Sciatic nerve (tissue), 2 donors: ENCODE data around the gene MAL. TPM values are rescaled to one million over a fixed set of nuclear protein-coding genes. Genes with fewer than 3 reads are reported as not detected.
A peak's percentile ranks its signal among the peaks of the same experiment; 100 is the strongest.
"Not testable (repeated sequence)": the region's sequence is repeated elsewhere in the genome, so short reads cannot be mapped to it uniquely, and the experiment has no call there.

ENCODE experiments used
- ATAC-seq: fragments of 200-7000 bp; cut with Tn5 transposase; one replicate; pipeline ENCODE4 v1.9.1; 2020; ENCODE audit warnings: mild to moderate bottlenecking, moderate library complexity
- DNase-seq: peaks from one replicate; pipeline ENCODE4 v3.0.0-alpha.2; 2020; ENCODE audit warnings: low spot score
- intact Hi-C: fragments of 100-400 bp; cut with DNase I; formaldehyde crosslinking; loops from one replicate; pipeline ENCODE4 v1.14.2; 2022
- total RNA-seq: library from RNA; stranded (reverse); fragmentation: NEBNext Ultra II Directional; extraction: Animal tissue kit (Norgen Biotek cat#: 25700); gene quantifications from one replicate; pipeline ENCODE4 v1.2.1, GENCODE V29; 2021
- donor health status: DM: no; HTN: no; CAD: no.
- donor health status: DM: no; HTN: no; CAD: no.

MAL gene
- total RNA-seq, 1 donor from 2014 or later: 241 TPM

DNA sequence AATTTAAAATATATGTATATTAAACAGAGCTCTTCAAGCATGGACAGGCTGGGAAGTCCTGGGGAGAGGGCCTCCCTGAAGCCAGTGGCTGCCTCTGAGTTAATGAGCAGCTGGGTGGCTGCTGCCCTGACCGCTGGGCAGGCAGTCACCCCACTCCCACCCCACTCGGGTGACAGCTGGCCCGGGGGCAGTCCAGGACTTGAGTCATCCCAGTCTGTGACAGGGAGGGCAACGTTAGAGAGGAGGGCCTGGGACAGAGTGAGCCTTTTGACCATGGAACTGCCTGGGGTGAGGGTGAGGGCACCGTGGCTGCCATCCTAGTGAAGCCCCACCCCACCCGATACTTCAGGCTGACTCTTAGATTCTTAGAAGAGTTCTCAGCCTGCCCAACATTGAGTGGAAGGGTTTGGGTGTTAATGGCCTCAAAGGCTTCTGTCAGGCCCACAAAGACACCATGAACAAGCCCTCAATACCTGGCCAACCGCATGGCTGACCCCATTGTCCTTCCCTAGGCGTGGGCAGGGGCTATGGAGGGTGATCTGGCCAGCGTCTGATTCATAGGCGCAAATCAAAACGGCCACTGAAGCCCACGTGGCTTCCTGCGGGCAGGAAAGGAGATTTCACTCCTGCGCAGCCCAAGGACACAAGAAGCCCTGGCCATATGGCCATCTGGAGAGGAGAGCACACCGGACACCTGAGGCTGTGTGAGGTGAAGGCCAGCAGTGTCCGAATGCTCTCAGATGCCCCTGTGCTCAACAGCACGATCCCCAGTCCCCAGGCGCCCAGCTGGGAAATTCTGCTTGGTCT lies 48.6 kb downstream of the MAL start:
- ATAC-seq (no peak), DNase-seq (no peak)
- intact Hi-C loops: loop anchor here (10.0 kb wide), 1 partner anchor 49 kb away; the partner anchor contains the start of gene MAL

DNA sequence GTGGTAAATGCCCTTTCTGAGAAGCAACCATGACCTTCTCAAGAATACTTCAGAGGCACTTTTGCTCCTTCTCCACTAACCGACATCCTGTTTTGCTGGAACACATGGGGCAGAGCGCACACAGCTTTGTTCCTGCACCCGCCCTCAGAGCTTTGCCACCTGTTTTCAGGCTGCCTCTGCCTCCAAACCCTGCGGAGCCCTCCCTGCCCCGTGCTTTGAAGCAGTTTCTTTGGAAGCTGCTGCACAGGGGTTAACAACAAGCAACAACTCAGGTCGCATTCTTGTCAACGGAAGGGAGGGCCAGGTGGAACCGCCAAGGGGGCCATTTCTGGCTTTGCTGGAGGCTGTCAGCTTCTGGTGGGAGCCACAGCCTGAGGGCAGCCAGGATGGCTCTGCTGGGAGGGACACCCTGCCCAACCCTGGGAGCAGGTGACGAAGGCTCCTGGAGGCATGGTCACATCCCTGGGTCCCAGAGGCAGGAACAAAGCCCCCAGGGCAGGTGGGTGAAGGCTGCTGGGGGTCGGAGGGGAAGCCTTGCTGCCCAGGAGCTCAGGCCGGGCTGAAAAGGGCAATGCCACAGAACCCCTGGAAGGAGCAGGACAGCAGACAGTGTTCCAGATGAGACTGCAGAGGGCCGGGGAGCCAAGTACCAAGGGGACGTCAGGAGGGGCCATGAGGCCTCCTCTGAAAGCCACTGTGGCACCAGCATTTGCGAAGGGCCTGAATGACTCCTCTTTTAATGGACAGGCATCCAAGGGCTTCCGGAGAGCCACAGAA lies 49.3 kb downstream of the MAL start:
- intact Hi-C loops: loop anchor here (10.0 kb wide), 1 partner anchor 50 kb away; the partner anchor contains the start of gene MAL
- DNase-seq (no peak), ATAC-seq (no peak)

DNA sequence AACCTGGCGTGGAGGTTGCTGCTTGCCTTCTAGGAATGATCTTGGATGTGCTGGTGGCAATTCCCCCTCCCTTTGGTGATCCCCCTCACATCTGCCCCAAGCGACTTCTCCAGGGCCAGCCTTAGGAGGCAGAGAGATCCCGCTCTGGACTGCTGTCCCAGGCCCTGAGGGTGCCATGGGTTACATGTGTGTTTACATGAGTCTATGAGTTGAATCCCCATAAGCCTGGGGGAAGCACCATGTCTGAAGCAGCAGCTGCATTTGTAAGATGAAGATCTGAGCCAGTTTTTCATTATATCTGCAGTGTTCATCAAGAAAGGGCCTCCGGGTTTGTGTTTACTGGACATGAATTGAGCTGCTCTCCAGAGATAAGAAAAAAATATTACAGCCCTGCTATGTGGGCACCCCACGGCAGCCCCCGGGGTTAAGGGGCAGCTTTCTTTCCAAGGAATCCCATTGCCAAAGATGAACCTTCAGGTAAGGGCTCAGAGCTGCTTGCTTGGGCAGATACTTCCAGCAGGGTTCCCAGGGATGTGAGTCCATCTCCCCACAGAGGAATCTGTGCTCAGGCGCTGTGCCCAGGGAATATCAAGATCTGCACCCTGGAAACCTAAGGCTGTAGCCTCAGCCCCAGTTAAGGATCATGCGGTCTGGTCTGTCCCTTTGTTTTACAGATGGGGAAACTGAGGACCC lies 50.1 kb downstream of the MAL start:
- intact Hi-C loops: loop anchor here (10.0 kb wide), 1 partner anchor 51 kb away; the partner anchor contains the start of gene MAL
- no peak for ATAC-seq
- no peak for DNase-seq

DNA sequence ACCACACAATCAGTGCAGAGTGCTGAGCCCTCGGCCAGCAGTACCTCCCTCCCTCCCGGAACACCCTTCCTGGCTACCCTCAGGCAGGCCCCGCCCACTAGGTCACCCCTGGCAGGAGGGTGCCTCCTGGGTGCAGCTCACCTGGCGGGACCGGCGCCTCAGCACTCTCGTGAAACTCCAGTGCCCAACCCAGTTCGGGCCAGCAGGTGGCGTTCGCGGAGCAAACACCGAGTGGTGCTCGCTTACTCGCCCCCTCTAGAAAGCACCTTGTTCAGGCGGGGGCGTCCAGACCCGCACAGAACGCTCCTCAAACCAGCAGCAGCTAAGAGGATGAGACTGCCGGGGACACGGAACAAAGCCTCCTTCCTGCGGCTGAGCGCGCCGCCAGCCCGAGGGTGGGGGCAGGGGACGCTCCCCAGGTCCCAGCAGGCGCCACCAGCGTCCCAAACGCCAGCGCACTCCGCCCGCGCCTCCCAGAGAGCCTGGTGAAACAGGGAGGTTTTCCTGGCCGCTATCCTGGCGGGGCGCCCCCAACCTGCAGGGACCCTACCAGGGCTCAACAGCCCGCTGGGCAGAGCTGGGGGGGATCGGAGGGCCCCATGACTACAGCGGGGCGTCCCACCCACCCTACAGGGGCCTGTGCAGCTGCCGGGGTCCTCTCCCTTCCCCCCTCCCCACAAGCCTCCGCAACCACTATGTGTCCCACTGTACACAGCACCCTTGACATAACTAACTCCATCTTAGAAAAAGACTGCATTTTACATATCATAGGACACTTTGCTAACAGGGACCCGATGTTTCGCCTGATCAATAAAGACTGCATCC lies 51.4 kb downstream of the MAL start:
- DNase-seq (peak; percentile 86), ATAC-seq (peak; percentile 76)
- intact Hi-C loops: loop anchor here (10.0 kb wide), 1 partner anchor 52 kb away; the partner anchor contains the start of gene MAL

DNA sequence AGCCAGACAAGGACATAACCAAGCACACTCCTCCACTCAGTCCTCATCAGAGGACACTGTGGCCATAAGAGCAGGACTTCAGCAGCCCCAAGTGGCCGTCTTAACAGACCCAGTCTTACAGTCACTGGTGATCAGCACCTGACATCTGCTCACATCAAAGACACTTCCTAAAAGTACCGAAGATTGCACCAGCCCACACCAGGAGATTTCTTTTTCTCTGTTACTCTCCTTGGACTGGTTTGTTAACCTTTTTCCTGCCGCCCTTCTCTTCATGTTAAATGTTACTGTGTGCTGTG lies 52.0 kb downstream of the MAL start:
- DNase-seq (no peak), ATAC-seq (peak; percentile 56)
- intact Hi-C loops: loop anchor here (10.0 kb wide), 1 partner anchor 53 kb away; the partner anchor contains the start of gene MAL

DNA sequence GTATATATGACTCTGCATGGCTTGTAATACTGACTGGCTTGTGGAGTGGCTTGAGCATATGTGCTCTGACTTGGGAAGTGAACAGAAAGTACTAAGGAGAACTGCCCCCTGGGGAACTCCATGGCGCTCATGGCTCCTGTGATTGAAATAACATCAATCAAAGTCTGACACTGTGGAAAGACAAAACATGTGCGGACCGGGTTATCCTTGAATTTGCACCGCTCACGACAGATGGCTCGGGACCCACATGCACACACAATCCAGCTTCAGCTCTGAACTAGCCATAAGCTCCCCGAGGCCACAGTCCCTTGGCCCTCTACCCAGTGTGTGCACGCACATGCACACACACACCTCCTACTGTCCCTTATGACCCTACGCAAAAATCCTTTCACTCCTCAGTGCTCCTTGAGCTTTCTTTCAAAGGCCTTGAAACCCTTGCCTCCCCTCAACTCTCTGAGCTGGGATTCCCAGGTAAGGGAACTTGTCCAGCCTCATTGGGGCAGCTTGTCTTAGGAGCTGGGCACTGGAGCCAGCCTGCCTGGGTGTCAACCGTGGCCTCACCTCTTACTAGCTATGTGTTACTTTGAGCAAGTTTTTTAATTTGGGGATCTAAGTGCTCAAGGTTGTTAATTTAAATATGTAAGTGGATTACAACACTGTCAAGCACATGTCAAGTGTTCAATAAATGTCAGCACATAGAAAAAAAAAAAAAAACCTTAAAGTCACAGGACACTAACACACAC lies 52.5 kb downstream of the MAL start:
- intact Hi-C loops: loop anchor here (10.0 kb wide), 1 partner anchor 53 kb away; the partner anchor contains the start of gene MAL
- ATAC-seq (no peak), DNase-seq (no peak)

DNA sequence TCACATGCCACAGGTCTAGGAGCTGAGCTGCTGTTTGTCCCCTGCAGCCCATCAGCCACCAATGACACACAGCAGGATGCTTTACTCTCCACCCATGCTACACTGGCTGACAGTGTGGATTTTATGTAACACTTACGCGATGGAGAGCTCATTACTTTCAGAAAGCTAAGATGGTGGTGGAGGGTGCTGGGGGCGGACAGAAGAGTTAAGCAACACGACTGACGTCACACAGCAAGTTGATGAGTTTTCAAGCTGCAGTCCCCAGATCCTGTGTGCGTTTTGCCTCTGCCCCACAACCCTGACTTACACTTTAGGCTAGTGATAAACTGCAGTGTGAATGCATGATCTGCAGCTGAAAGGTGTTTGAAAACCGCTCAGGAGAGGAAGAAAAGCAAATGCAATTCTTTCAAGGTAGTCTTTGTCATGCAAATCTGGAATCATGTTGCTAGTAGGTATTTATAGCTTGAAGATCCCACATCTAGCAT lies 53.7 kb downstream of the MAL start:
- DNase-seq: no peak
- intact Hi-C loops: loop anchor here (10.0 kb wide), 1 partner anchor 54 kb away; the partner anchor contains the start of gene MAL
- ATAC-seq: no peak

DNA sequence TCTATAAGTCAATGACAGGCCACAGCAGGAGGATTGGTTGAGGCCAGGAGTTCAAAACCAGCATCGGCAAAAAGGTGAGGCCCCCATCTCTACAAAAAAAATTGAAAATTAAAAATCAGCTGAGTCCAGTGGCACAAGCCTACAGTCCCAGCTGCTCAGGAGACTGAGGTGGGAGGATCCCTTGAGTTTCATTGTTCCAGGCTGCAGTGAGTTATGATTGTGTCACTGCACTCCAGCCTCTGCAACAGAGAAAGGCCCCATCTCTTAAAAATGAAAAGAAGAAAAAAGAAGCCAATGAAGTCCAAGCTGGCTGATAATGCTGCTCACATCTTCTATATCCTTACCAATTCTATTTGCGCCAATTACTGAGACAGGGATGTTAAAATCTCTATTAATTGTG lies 57.0 kb downstream of the MAL start:
- no peak for ATAC-seq
- intact Hi-C loops: no loop called here
- no peak for DNase-seq

DNA sequence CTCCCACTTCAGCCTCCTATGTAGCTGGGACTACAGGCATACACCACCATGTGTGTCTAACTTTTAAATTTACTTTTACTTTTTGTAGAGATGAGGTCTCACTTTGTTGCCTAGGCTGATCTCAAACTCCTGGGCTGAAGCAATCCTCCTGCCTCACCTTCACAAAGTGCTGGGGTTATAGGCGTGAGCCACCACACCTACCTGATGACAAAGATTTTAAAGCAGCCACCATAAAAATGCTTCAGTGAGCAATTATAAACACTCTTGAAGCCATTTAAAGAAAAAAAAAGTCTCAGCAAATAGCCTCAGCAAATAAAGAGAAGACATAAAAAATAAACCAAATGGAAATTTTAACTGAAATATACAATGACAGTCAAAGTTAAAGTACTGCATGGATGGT lies 60.5 kb downstream of the MAL start:
- intact Hi-C loops: no loop called here
- ATAC-seq: no peak

DNA sequence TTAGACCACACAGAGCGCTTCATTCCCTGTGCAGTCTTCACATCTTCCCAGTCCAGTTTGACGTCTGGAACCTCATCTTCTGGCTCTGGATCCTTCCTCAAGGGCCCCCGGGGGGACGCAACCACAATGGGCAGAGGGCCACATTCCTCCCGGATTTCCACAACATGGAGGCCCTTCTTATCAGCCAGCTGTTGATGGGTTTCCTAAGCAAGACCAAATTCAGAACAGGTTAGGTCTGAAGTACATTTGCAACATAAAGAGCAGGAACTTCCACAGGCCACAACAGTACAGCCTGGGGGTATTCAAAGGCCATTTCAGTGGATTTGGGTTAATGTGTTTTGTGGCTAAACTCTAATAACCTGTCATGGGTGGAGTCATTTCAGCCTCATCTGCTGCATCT lies 61.9 kb downstream of the MAL start:
- no peak for ATAC-seq
- DNase-seq: no peak
- intact Hi-C loops: no loop called here

More for the DNA sequence above, 60.5 kb downstream of the MAL start:
- no peak for DNase-seq

DNA sequence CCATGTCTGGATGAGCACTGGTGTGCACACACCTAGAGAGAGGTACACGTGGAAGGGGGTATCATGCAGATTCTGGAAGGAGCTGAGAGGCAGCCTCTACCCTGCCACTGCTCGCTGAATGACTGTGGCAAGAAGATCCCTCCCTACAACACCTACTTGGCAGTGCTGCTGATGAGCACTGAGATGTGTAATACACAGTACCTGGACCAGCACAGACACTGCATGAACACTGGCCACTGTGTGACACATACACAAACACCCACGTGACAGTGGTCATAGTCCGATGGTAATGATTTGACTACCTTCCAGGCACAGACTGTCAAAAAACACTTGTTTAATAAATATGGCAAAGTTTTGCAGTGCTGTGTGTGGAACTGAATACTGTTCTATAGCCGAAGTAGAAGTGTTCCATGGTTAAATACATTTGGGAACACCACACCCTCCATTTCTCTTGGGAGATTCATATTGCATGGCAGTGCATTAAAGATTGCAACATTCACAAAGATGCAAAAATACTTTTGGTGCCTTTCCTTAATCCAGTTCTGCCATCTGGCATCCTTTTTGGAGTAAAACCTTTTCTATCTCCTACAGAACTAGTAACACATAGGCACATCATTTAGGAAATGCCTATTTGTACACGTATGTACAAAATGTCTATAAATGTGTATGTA lies 66.5 kb downstream of the MAL start:
- intact Hi-C loops: no loop called here
- ATAC-seq (no peak), DNase-seq (no peak)

DNA sequence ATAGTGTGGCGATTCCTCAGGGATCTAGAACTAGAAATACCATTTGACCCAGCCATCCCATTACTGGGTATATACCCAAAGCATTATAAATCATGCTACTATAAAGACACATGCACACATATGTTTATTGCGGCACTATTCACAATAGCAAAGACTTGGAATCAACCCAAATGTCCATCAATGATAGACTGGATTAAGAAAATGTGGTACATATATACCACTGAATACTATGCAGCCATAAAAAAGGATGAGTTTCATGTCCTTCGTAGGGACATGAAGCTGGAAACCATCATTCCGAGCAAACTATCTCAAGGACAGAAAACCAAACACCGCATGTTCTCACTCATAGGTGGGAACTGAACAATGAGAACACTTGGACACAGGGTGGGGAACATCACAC lies 72.8 kb downstream of the MAL start:
- intact Hi-C loops, DNase-seq, ATAC-seq: not testable (repeated sequence)

DNA sequence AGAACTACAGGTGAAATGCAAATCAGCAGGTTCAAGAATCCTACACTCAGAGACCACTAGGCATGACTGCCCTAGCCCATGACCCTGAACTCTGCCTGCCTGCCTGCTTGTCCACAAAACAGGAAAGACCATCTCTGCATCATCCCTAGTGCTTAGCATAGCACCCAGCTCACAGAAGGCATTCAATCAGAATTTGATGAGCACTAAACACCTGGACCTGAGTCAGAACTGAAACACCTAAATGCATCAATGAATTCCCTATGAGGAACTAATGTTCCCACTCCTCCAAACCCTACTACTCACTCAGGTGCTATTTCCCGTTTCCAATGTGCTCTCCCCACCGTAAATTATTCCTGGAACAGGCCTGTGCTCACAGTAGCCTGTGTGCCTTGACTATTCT lies 74.4 kb downstream of the MAL start:
- intact Hi-C loops: no loop called here
- ATAC-seq (no peak), DNase-seq (no peak)
